Hepatocyte (in vitro differentiated cells): ENCODE results near the gene SMPD2.

Experiments used
- CTCF ChIP-seq: fragments of 200-600 bp; sonication (generic); IDR thresholded peaks from 2 replicates; pipeline ENCODE4 v1.5.1; 2016; ENCODE audit warnings: antibody characterized with exemption, mild to moderate bottlenecking; ENCODE audit not compliant: poor library complexity
- EZH2 ChIP-seq: fragments of 200-600 bp; sonication (generic); IDR thresholded peaks from 2 replicates; pipeline ENCODE4 v1.6.1; 2016; ENCODE audit warnings: antibody characterized with exemption, mild to moderate bottlenecking, borderline replicate concordance
- EZH2phosphoT487 ChIP-seq: fragments of 200-600 bp; sonication (generic); IDR thresholded peaks from one replicate; pipeline ENCODE4 v1.6.1; 2018; ENCODE audit warnings: antibody characterized with exemption, mild to moderate bottlenecking, low read depth, moderate library complexity; ENCODE audit not compliant: unreplicated experiment, severe bottlenecking

GRCh38 chr6:109420751-109421150, 19.8 kb upstream of the SMPD2 start:
- TF ChIP-seq CTCF, result no peak
- TF ChIP-seq EZH2, result no peak
- no peak for TF ChIP-seq EZH2phosphoT487
